Thyroid gland (tissue), 4 donors: Measurements from ENCODE around the gene DNAJC17.

Experiments used
- CTCF ChIP-seq, 6 experiments: fragments of 200-600 bp in 3 of 6; fragments of 450-650 bp in 3 of 6; sonication (generic) in 3 of 6; IDR thresholded peaks; one replicate each; pipeline ENCODE4 v1.5.1; 2016 to 2019; ENCODE audit warnings: antibody characterized with exemption in 6 of 6, mild to moderate bottlenecking in 2 of 6, inconsistent platforms in 1 of 6, moderate library complexity in 1 of 6
- POLR2A ChIP-seq, 2 donors: fragments of 450-650 bp; IDR thresholded peaks; one replicate each; pipeline ENCODE4 v1.6.1; 2017; ENCODE audit warnings: antibody characterized with exemption in 2 of 2, mild to moderate bottlenecking in 2 of 2, moderate library complexity in 1 of 2

DNA sequence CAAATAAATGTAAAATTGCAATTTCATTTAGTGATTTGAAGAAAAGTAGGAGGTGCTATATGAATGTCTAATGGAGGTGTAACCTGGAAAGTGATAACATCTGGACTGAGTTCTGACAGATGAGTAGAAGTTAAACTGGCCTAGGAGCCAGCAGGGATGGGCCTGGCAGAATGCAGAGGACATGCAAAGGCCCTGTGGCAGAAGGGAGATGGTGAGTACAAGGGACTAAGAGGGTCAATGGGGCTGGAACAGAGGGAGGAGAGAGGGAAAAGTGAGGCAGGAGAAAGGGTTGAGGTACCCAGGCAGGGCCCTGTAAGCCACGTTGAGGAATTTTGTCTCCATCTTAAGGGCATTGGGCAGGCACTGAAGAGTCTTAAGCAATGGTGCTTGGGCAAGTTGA, 24.6 kb upstream of the DNAJC17 start:
- TF ChIP-seq POLR2A (IDR thresholded peaks at IDR 0.05) (no peak), CTCF (IDR thresholded peaks at IDR 0.05) (no peak)
